NCI-H1930 (cell line): ENCODE results near the gene EIF2B2.
"Not testable (repeated sequence)": the region's sequence is repeated elsewhere in the genome, so short reads cannot be mapped to it uniquely, and the experiment has no call there.

Experiments
- DNase-seq, 2 experiments: peaks; one replicate each; lab custom pipeline; 2025; lab: John Stamatoyannopoulos, UW

EIF2B2 gene

GRCh38 chr14:74995781-74996180 is 6.9 kb upstream of the EIF2B2 start:
- DNase-seq: not testable (repeated sequence)

- no peak for DNase-seq
These were observed 1.5 kb upstream of the EIF2B2 start for GRCh38 chr14:75001261-75001660.

- DNase-seq: no peak
These were observed 822 bp upstream of the EIF2B2 start for GRCh38 chr14:75001899-75002298.

- no peak for DNase-seq
These were observed 718 bp downstream of the EIF2B2 start for GRCh38 chr14:75003250-75004027.

GRCh38 chr14:75005357-75005756 is 2.6 kb downstream of the EIF2B2 start:
- DNase-seq: no peak

- DNase-seq: no peak
These were observed 6.5 kb downstream of the EIF2B2 start for GRCh38 chr14:75009176-75009575.

GRCh38 chr14:75010472-75011093 is 7.9 kb downstream of the EIF2B2 start:
- no peak for DNase-seq

GRCh38 chr14:75011356-75011994 is 8.8 kb downstream of the EIF2B2 start:
- DNase-seq: no peak

GRCh38 chr14:75013290-75013689 is 10.6 kb downstream of the EIF2B2 start:
- DNase-seq: no peak

GRCh38 chr14:75015496-75015895 is 12.8 kb downstream of the EIF2B2 start:
- DNase-seq: no peak

GRCh38 chr14:75016815-75017214 is 14.1 kb downstream of the EIF2B2 start:
- DNase-seq: no peak

- DNase-seq: no peak
These were observed 16.0 kb downstream of the EIF2B2 start for GRCh38 chr14:75018694-75019093.

GRCh38 chr14:75022655-75023054 is 19.9 kb downstream of the EIF2B2 start:
- DNase-seq: no peak

GRCh38 chr14:75023108-75023507 is 20.4 kb downstream of the EIF2B2 start:
- peak in 1 of 2 experiments; percentile 30 for DNase-seq

- no peak for DNase-seq
These were observed 22.4 kb downstream of the EIF2B2 start for GRCh38 chr14:75025082-75025481.

GRCh38 chr14:75025876-75026275 is 23.2 kb downstream of the EIF2B2 start:
- no peak for DNase-seq

- no peak for DNase-seq
These were observed 27.4 kb downstream of the EIF2B2 start for GRCh38 chr14:75030147-75030546.

GRCh38 chr14:75032939-75033338 is 30.2 kb downstream of the EIF2B2 start:
- no peak for DNase-seq

GRCh38 chr14:75040507-75040906 is 37.8 kb downstream of the EIF2B2 start:
- no peak for DNase-seq

GRCh38 chr14:75040959-75041358 is 38.2 kb downstream of the EIF2B2 start:
- DNase-seq: no peak

- DNase-seq: no peak
These were observed 38.9 kb downstream of the EIF2B2 start for GRCh38 chr14:75041613-75042012.

GRCh38 chr14:75042035-75042434 is 39.3 kb downstream of the EIF2B2 start:
- DNase-seq: no peak

- no peak for DNase-seq
These were observed 41.6 kb downstream of the EIF2B2 start for GRCh38 chr14:75044322-75044721.
